Neural progenitor cell (in vitro differentiated cells): ENCODE measurements around the gene BBS9.

ENCODE experiments used
- EZH2 ChIP-seq: fragments of 200-600 bp; sonication (generic); IDR thresholded peaks from 2 replicates; pipeline ENCODE4 v1.6.1; 2017; ENCODE audit warnings: antibody characterized with exemption, mild to moderate bottlenecking, moderate library complexity
- EZH2phosphoT487 ChIP-seq: fragments of 200-600 bp; sonication (generic); IDR thresholded peaks from 2 replicates; pipeline ENCODE4 v1.6.1; 2017; ENCODE audit warnings: antibody characterized with exemption
- TF ChIP-seq, protein P1 (sequence below): fragments of 200-600 bp; sonication (generic); IDR thresholded peaks from 2 replicates; pipeline ENCODE4 v1.5.1; 2017; ENCODE audit warnings: antibody characterized with exemption, mild to moderate bottlenecking

DNA sequence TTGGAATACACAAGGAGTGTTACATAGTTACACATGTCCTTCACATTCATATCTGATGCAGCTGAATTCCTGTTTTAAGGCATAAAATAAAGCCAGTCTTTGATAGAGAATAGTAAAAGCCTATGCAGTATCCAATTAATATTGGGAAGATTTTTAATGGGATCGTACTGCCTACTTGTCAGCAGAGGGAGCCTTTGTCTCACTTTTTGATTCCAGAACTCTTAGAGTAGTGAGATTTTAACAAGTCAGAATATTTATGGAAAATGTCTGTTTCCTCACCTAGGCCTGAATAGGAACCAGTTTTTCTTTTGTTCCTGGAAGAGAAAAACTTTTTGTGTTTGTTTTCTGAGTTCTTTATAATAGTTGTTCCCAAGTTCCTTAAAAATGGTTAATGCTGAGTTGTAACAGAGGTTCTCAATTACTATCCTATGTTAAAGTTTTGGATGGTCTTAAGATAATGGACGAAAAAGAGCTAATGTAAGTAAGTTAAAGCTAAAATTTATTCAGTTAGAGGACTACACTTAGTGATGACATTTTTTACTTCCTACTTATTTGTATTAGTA is 114.0 kb downstream of the BBS9 start:
- TF ChIP-seq EZH2phosphoT487 (no peak), EZH2 (no peak)
- TF ChIP-seq, protein P1, sequence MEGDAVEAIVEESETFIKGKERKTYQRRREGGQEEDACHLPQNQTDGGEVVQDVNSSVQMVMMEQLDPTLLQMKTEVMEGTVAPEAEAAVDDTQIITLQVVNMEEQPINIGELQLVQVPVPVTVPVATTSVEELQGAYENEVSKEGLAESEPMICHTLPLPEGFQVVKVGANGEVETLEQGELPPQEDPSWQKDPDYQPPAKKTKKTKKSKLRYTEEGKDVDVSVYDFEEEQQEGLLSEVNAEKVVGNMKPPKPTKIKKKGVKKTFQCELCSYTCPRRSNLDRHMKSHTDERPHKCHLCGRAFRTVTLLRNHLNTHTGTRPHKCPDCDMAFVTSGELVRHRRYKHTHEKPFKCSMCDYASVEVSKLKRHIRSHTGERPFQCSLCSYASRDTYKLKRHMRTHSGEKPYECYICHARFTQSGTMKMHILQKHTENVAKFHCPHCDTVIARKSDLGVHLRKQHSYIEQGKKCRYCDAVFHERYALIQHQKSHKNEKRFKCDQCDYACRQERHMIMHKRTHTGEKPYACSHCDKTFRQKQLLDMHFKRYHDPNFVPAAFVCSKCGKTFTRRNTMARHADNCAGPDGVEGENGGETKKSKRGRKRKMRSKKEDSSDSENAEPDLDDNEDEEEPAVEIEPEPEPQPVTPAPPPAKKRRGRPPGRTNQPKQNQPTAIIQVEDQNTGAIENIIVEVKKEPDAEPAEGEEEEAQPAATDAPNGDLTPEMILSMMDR: peak; percentile 83
